ENCODE measurements around the gene BUD13. TPM values are rescaled to one million over a fixed set of nuclear protein-coding genes. Genes with fewer than 3 reads are reported as not detected.

The BUD13 gene
- total RNA-seq, 1 experiment from 2014 or later: 10.4 TPM

- Mint-ChIP-seq H3K27ac (ENCODE audit: unreplicated experiment) (no peak overlapping the region), H3K36me3 (ENCODE audit: insufficient read depth, unreplicated experiment) (no peaks in the 10 kb centered on the region), H3K9me3 (ENCODE audit: low read depth, unreplicated experiment) (no peaks in the 10 kb centered on the region), H3K27me3 (ENCODE audit: unreplicated experiment) (peaks cover 28% of the 10 kb centered on the region), H3K4me1 (ENCODE audit: low read depth, unreplicated experiment) (no peaks in the 10 kb centered on the region), H3K4me3 (ENCODE audit: low read depth, unreplicated experiment) (no peak overlapping the region)
- no TSS peak for BruUV-seq (replicated peaks)
- TF ChIP-seq CTCF (IDR thresholded peaks at IDR 0.05; ENCODE audit: unreplicated experiment): no peak
- no peak for DNase-seq
- CTCF ChIA-PET: interaction anchor here (0.7 kb wide), 1 partner anchor 17 kb away, joined by 3 read pairs; no protein-coding TSS in a partner anchor
- intact Hi-C loops (cut with micrococcal nuclease; ENCODE audit: unreplicated experiment): no loop called here
Measured at GRCh38 chr11:116703421-116703820, 69.4 kb downstream of the BUD13 start.

DNA sequence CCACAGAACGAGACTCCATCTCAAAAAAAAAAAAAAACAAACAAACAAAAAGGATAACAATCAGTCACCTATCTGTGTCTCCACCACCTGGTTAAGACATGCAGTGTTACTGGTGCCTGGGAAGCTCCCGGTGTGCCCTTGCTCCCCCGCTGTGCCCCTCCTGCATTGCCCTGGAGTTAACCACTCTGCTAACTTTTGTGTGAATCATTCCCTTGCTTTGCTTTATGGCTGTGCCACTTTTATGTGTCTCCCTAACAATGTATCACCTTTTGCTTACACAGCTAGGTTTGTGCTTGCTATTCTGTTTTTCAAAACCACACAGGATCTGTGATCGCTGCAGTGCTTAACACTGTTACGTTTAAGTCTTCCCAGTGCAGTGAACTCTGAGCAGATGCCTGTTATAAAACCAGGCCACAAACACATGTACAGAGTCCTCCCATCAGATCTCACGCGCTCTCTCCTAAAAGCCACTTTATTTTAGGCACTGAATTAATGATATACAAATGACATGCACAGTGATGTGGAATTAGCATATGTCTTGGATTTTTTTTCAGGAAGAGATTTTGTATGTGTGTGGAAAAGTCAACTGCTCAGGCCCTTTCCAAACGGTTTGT, 69.9 kb downstream of the BUD13 start:
- intact Hi-C loops (cut with micrococcal nuclease; ENCODE audit: unreplicated experiment): no loop called here
- Mint-ChIP-seq H3K27ac (ENCODE audit: unreplicated experiment) (no peak overlapping the region), H3K27me3 (ENCODE audit: unreplicated experiment) (peaks cover 30% of the 10 kb centered on the region), H3K4me1 (ENCODE audit: low read depth, unreplicated experiment) (no peaks in the 10 kb centered on the region), H3K4me3 (ENCODE audit: low read depth, unreplicated experiment) (no peak overlapping the region), H3K36me3 (ENCODE audit: insufficient read depth, unreplicated experiment) (no peaks in the 10 kb centered on the region), H3K9me3 (ENCODE audit: low read depth, unreplicated experiment) (no peaks in the 10 kb centered on the region)
- no TSS peak for BruUV-seq (replicated peaks)
- CTCF ChIA-PET: no interaction called here
- DNase-seq: no peak
- TF ChIP-seq CTCF (IDR thresholded peaks at IDR 0.05; ENCODE audit: unreplicated experiment): no peak

GRCh38 chr11:116701876-116702275, 70.9 kb downstream of the BUD13 start:
- TF ChIP-seq CTCF (IDR thresholded peaks at IDR 0.05; ENCODE audit: unreplicated experiment): no peak
- DNase-seq: no peak
- H3K9me3 Mint-ChIP-seq (ENCODE audit: low read depth, unreplicated experiment): no peaks in the 10 kb centered on the region
- intact Hi-C loops (cut with micrococcal nuclease; ENCODE audit: unreplicated experiment): no loop called here
- CTCF ChIA-PET: interaction anchor here (1.2 kb wide), 1 partner anchor 10 kb away, joined by 3 read pairs; no protein-coding TSS in a partner anchor
- H3K4me3 Mint-ChIP-seq (ENCODE audit: low read depth, unreplicated experiment): no peak overlapping the region
- H3K27me3 Mint-ChIP-seq (ENCODE audit: unreplicated experiment): peaks cover 37% of the 10 kb centered on the region
- no peaks in the 10 kb centered on the region for H3K4me1 Mint-ChIP-seq (ENCODE audit: low read depth, unreplicated experiment)
- H3K27ac Mint-ChIP-seq (ENCODE audit: unreplicated experiment): no peak overlapping the region
- no peaks in the 10 kb centered on the region for H3K36me3 Mint-ChIP-seq (ENCODE audit: insufficient read depth, unreplicated experiment)
- BruUV-seq (replicated peaks): no TSS peak

DNA sequence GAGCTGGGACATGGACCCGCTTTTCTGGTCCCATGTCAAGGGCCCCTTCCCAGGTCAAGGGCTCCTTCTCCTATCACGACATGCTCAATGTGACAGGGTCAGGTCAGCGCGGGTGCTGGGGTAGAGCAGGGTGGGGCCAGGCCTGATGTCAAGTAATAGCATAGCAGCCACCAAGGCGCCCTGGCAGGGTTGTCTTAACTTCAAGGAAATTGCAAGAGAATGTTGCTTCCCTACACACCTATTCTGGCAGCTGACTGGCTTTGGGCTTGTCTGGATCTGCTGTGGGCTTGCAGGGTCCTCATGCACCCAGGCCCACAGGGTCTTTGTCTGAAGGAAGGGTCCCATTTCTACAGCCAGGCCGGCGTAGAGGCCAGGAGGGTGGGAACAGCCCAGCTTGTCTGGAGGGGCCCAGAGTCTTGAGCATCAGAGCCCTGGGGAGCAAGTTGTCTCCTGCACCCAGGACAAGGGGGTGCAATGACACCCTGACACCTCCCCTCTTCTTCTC, 71.4 kb downstream of the BUD13 start:
- CTCF ChIA-PET: interaction anchor here (1.2 kb wide), 1 partner anchor 10 kb away, joined by 3 read pairs; no protein-coding TSS in a partner anchor
- no peak for DNase-seq
- intact Hi-C loops (cut with micrococcal nuclease; ENCODE audit: unreplicated experiment): no loop called here
- Mint-ChIP-seq H3K4me3 (ENCODE audit: low read depth, unreplicated experiment) (no peak overlapping the region), H3K9me3 (ENCODE audit: low read depth, unreplicated experiment) (no peaks in the 10 kb centered on the region), H3K4me1 (ENCODE audit: low read depth, unreplicated experiment) (no peaks in the 10 kb centered on the region), H3K36me3 (ENCODE audit: insufficient read depth, unreplicated experiment) (no peaks in the 10 kb centered on the region), H3K27ac (ENCODE audit: unreplicated experiment) (no peak overlapping the region), H3K27me3 (ENCODE audit: unreplicated experiment) (peaks cover 40% of the 10 kb centered on the region)
- no TSS peak for BruUV-seq (replicated peaks)
- TF ChIP-seq CTCF (IDR thresholded peaks at IDR 0.05; ENCODE audit: unreplicated experiment): no peak
